ENCODE measurements around the gene DUSP15.

DNA sequence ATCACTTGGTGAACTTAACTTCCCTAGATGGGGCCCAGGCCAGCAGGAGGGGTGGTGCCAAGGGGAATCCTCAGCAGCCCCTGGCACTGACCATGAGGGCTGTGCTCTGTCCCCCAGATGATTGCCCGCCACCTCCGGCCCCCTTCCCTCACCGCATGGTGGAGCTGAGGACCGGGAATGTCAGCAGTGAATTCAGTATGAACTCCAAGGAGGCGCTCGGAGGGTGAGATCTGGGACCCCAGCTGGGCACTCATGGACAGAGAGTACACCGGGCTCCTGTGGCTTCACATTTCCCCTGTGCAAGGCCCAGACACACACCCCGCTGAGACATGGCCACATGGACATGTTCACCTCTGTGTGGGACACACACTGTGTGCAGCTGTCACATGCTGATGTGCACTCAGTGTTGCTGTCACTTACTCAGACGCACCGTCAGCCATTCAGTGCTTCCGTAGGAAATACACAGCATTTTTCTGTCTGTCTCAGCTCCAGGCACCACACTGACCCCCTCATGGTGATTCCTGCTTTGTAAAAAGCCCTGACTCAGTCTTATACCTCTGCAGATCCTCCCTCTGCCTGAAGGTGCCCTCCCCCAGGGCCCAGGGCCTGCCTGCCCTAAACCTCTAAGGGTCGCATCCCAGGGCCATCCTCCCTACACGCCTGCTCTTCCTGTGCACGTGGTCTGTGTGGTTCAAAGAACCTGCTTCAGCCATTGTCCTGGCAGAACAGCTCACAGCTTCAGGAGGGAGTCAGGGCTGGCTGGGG, 46.8 kb downstream of the DUSP15 start:
- TF ChIP-seq GABPA (tag; conservative IDR thresholded peaks at IDR 0.05; ENCODE audit: low read depth) (no peak), NBN (IDR thresholded peaks at IDR 0.05; ENCODE audit: low read depth) (no peak)
- TF ChIP-seq, protein P1, sequence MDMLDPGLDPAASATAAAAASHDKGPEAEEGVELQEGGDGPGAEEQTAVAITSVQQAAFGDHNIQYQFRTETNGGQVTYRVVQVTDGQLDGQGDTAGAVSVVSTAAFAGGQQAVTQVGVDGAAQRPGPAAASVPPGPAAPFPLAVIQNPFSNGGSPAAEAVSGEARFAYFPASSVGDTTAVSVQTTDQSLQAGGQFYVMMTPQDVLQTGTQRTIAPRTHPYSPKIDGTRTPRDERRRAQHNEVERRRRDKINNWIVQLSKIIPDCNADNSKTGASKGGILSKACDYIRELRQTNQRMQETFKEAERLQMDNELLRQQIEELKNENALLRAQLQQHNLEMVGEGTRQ (CRISPR knock-in tag; IDR thresholded peaks at IDR 0.05): no peak
- TF ChIP-seq, protein P2, sequence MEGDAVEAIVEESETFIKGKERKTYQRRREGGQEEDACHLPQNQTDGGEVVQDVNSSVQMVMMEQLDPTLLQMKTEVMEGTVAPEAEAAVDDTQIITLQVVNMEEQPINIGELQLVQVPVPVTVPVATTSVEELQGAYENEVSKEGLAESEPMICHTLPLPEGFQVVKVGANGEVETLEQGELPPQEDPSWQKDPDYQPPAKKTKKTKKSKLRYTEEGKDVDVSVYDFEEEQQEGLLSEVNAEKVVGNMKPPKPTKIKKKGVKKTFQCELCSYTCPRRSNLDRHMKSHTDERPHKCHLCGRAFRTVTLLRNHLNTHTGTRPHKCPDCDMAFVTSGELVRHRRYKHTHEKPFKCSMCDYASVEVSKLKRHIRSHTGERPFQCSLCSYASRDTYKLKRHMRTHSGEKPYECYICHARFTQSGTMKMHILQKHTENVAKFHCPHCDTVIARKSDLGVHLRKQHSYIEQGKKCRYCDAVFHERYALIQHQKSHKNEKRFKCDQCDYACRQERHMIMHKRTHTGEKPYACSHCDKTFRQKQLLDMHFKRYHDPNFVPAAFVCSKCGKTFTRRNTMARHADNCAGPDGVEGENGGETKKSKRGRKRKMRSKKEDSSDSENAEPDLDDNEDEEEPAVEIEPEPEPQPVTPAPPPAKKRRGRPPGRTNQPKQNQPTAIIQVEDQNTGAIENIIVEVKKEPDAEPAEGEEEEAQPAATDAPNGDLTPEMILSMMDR (IDR thresholded peaks at IDR 0.05 in 2 of 3, conservative IDR thresholded peaks at IDR 0.05 in 1 of 3; ENCODE audit: insufficient read depth in 2 of 3, low read depth in 1 of 3, low read length in 3 of 3): no peak
